Gastrocnemius medialis (tissue), 4 donors: Measurements from ENCODE around the gene CENPE.

Experiments used
- POLR2A ChIP-seq, 2 donors: fragments of 450-650 bp; IDR thresholded peaks; one replicate each; pipeline ENCODE4 v1.6.1; 2017; ENCODE audit warnings: antibody characterized with exemption in 2 of 2, mild to moderate bottlenecking in 2 of 2, moderate library complexity in 2 of 2
- TF ChIP-seq, protein P1 (sequence below), 5 experiments: fragments of 450-650 bp in 3 of 5; fragments of 200-600 bp in 2 of 5; sonication (generic) in 2 of 5; IDR thresholded peaks in 4 of 5; conservative IDR thresholded peaks in 1 of 5; 1 replicate in 4 of 5; 2 replicates in 1 of 5; pipeline ENCODE4 v1.5.1; 2016 to 2019; ENCODE audit warnings: antibody characterized with exemption in 5 of 5, mild to moderate bottlenecking in 3 of 5, moderate library complexity in 3 of 5

DNA sequence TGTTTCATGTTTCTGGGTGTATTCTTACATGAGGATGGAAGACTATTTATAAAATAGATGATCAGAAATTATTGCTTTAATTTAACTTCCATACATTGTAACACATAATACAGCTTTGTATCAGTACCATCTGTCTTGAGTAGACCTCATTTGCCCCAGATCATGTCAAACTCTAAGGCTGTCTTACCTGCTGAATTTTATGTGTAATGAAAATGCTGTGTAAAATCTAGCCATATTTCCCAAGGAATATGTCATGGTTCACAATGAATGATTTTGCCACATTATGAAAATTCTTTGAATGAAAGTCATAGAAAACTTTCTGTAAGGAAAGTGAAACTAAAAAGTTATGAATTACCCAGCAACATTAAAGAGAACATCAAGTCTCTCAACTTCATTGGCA is 105.9 kb downstream of the CENPE start:
- TF ChIP-seq, protein P1, sequence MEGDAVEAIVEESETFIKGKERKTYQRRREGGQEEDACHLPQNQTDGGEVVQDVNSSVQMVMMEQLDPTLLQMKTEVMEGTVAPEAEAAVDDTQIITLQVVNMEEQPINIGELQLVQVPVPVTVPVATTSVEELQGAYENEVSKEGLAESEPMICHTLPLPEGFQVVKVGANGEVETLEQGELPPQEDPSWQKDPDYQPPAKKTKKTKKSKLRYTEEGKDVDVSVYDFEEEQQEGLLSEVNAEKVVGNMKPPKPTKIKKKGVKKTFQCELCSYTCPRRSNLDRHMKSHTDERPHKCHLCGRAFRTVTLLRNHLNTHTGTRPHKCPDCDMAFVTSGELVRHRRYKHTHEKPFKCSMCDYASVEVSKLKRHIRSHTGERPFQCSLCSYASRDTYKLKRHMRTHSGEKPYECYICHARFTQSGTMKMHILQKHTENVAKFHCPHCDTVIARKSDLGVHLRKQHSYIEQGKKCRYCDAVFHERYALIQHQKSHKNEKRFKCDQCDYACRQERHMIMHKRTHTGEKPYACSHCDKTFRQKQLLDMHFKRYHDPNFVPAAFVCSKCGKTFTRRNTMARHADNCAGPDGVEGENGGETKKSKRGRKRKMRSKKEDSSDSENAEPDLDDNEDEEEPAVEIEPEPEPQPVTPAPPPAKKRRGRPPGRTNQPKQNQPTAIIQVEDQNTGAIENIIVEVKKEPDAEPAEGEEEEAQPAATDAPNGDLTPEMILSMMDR (IDR thresholded peaks at IDR 0.05 in 4 of 5, conservative IDR thresholded peaks at IDR 0.05 in 1 of 5): no peak
- TF ChIP-seq POLR2A (IDR thresholded peaks at IDR 0.05): no peak
